GM23338 (cell line): Measurements from ENCODE around the gene BMPR1B. TPM values are rescaled to one million over a fixed set of nuclear protein-coding genes. Genes with fewer than 3 reads are reported as not detected.

Experiments
- ATAC-seq: fragments of 200-7000 bp; cut with Tn5 transposase; 3 replicates; pipeline ENCODE4 v1.9.1; 2020
- DNase-seq: peaks from one replicate; pipeline ENCODE4 v3.0.0-alpha.2; 2015; ENCODE audit warnings: low spot score
- H2AFZ ChIP-seq: fragments of 200-600 bp; sonication (generic); 2 replicates; pipeline ENCODE4 v1.8.0; 2016; ENCODE audit warnings: antibody characterized with exemption, mild to moderate bottlenecking, moderate library complexity
- H3F3A ChIP-seq: fragments of 200-600 bp; sonication (generic); replicated peaks from 2 replicates; pipeline ENCODE4 v1.8.0; 2017; ENCODE audit warnings: antibody characterized with exemption, mixed run types, low read depth
- H3K27ac ChIP-seq: fragments of 200-600 bp; sonication (generic); 2 replicates; pipeline ENCODE4 v1.6.1; 2016; ENCODE audit warnings: low read depth
- H3K27me3 ChIP-seq: fragments of 200-600 bp; sonication (generic); 2 replicates; pipeline ENCODE4 v1.8.0; 2016; ENCODE audit warnings: mild to moderate bottlenecking, mixed run types, moderate library complexity; ENCODE audit not compliant: insufficient read depth
- H3K36me3 ChIP-seq: fragments of 200-600 bp; sonication (generic); 2 replicates; pipeline ENCODE4 v1.8.0; 2016; ENCODE audit warnings: mild to moderate bottlenecking; ENCODE audit not compliant: insufficient read depth
- H3K4me1 ChIP-seq: fragments of 200-600 bp; sonication (generic); 2 replicates; pipeline ENCODE4 v1.8.0; 2016; ENCODE audit warnings: mild to moderate bottlenecking, moderate library complexity; ENCODE audit not compliant: insufficient read depth
- H3K4me2 ChIP-seq: fragments of 200-600 bp; sonication (generic); 2 replicates; pipeline ENCODE4 v1.7.1; 2017; ENCODE audit warnings: mixed run types
- H3K4me3 ChIP-seq: fragments of 200-600 bp; sonication (generic); 2 replicates; pipeline ENCODE4 v1.6.1; 2016; ENCODE audit warnings: mixed run types
- H3K79me2 ChIP-seq: fragments of 200-600 bp; sonication (generic); replicated peaks from 2 replicates; pipeline ENCODE4 v1.8.0; 2017; ENCODE audit warnings: mild to moderate bottlenecking; ENCODE audit not compliant: insufficient read depth
- H3K9me2 ChIP-seq: fragments of 200-600 bp; sonication (generic); 2 replicates; pipeline ENCODE4 v1.8.0; 2017; ENCODE audit not compliant: insufficient read depth
- H4K20me1 ChIP-seq: fragments of 200-600 bp; sonication (generic); replicated peaks from 2 replicates; pipeline ENCODE4 v1.8.0; 2017; ENCODE audit warnings: mild to moderate bottlenecking; ENCODE audit not compliant: insufficient read depth
- H3K27ac Mint-ChIP-seq: 2 replicates; pipeline ENCODE4 v1.8.0; 2020; ENCODE audit warnings: inconsistent platforms, mild to moderate bottlenecking, moderate library complexity, mixed read lengths
- H3K27me3 Mint-ChIP-seq: 3 replicates; pipeline ENCODE4 v1.8.0; 2022; ENCODE audit warnings: low read depth, mild to moderate bottlenecking, moderate library complexity, mixed read lengths, inconsistent platforms; ENCODE audit not compliant: insufficient read depth, poor library complexity
- H3K36me3 Mint-ChIP-seq: 3 replicates; pipeline ENCODE4 v1.8.0; 2021; ENCODE audit warnings: low read depth, mild to moderate bottlenecking, inconsistent platforms, moderate library complexity, mixed read lengths
- H3K4me1 Mint-ChIP-seq: 3 replicates; pipeline ENCODE4 v1.8.0; 2020; ENCODE audit warnings: mild to moderate bottlenecking, inconsistent platforms, mixed read lengths
- H3K4me3 Mint-ChIP-seq: 3 replicates; pipeline ENCODE4 v1.8.0; 2021; ENCODE audit warnings: moderate library complexity, mild to moderate bottlenecking, inconsistent platforms, mixed read lengths
- H3K9me3 Mint-ChIP-seq: 3 replicates; pipeline ENCODE4 v1.8.0; 2020; ENCODE audit warnings: moderate library complexity, mild to moderate bottlenecking, inconsistent platforms, mixed read lengths
- CREB1 ChIP-seq: fragments of 250-450 bp; sonication (Bioruptor Pico); IDR thresholded peaks from 2 replicates; pipeline ENCODE4 v1.5.0; 2020; ENCODE audit warnings: low read depth, mild to moderate bottlenecking, moderate library complexity
- CTCF ChIP-seq, 2 experiments: fragments of 200-600 bp in 1 of 2; sonication (generic) in 1 of 2; conservative IDR thresholded peaks; 2 replicates each; pipeline versions ENCODE4 v1.5.1 to v1.6.1; 2016 to 2017; ENCODE audit warnings: antibody characterized with exemption in 2 of 2, low read depth in 2 of 2, mild to moderate bottlenecking in 2 of 2, moderate library complexity in 1 of 2
- ETS1 ChIP-seq: IDR thresholded peaks from 2 replicates; pipeline ENCODE4 v1.6.1; 2016; ENCODE audit warnings: antibody characterized with exemption
- EZH2 ChIP-seq: fragments of 200-600 bp; sonication (generic); IDR thresholded peaks from one replicate; pipeline ENCODE4 v1.8.0; 2017; ENCODE audit warnings: antibody characterized with exemption, mild to moderate bottlenecking, low read depth; ENCODE audit not compliant: unreplicated experiment
- EZH2phosphoT487 ChIP-seq: fragments of 200-600 bp; sonication (generic); IDR thresholded peaks from one replicate; pipeline ENCODE4 v1.8.1; 2018; ENCODE audit warnings: antibody characterized with exemption; ENCODE audit not compliant: unreplicated experiment
- JUNB ChIP-seq: IDR thresholded peaks from one replicate; pipeline ENCODE4 v1.6.1; 2016; ENCODE audit warnings: antibody characterized with exemption; ENCODE audit not compliant: unreplicated experiment
- NANOG ChIP-seq: IDR thresholded peaks from 2 replicates; pipeline ENCODE4 v1.6.1; 2016; ENCODE audit warnings: antibody characterized with exemption, borderline replicate concordance
- POLR2AphosphoS5 ChIP-seq: IDR thresholded peaks from 2 replicates; pipeline ENCODE4 v1.6.1; 2016; ENCODE audit warnings: antibody characterized with exemption, low read depth
- REST ChIP-seq: IDR thresholded peaks from one replicate; pipeline ENCODE4 v1.6.1; 2018; ENCODE audit warnings: antibody characterized with exemption; ENCODE audit not compliant: unreplicated experiment
- STAT1 ChIP-seq: IDR thresholded peaks from one replicate; pipeline ENCODE4 v1.6.1; 2016; ENCODE audit warnings: antibody characterized with exemption; ENCODE audit not compliant: unreplicated experiment
- ZNF114 ChIP-seq: fragments of 250-450 bp; sonication (Bioruptor Pico); IDR thresholded peaks from 2 replicates; pipeline ENCODE4 v1.5.0; 2020; ENCODE audit warnings: mild to moderate bottlenecking, moderate library complexity
- ZNF331 ChIP-seq: fragments of 250-450 bp; sonication (Bioruptor Pico); IDR thresholded peaks from 2 replicates; pipeline ENCODE4 v1.5.0; 2020; ENCODE audit warnings: low read depth, mild to moderate bottlenecking, moderate library complexity
- ZNF462 ChIP-seq: fragments of 250-450 bp; sonication (Bioruptor Pico); IDR thresholded peaks from 2 replicates; pipeline ENCODE4 v1.5.0; 2020; ENCODE audit warnings: mild to moderate bottlenecking, moderate library complexity
- polyA plus RNA-seq: library from polyadenylated mRNA; unstranded; fragments of >200 nt; fragmentation: Nextera tagmentation; extraction: Ambion mirVana; gene quantifications from 2 replicates; pipeline ENCODE4 v1.2.1, GENCODE V29; 2016
- total RNA-seq: library from RNA; depleted of rRNA; stranded (reverse); fragments of >200 nt; shearing (Covaris generic); gene quantifications from 2 replicates; pipeline ENCODE4 v1.2.3, GENCODE V29; 2014

Gene BMPR1B
- total and polyA plus RNA-seq, 2 experiments from 2014 or later = 0.48 to 1.0 TPM

GRCh38 chr4:94917146-94917545, 159.4 kb downstream of the BMPR1B start:
- H3K4me3 Mint-ChIP-seq = no peak overlapping the region
- H3K4me3 ChIP-seq = no peak overlapping the region
- H3K9me2 ChIP-seq = no peaks in the 10 kb centered on the region; the same call in none of the 2 replicates

More at GRCh38 chr4:94917146-94917545, 159.4 kb downstream of the BMPR1B start:
- H4K20me1 ChIP-seq = no peaks in the 10 kb centered on the region
- ATAC-seq = no peak
- H3K27me3 ChIP-seq = no peaks in the 10 kb centered on the region
- no peak for DNase-seq
- H2AFZ ChIP-seq = no peak overlapping the region
- Mint-ChIP-seq H3K27ac (no peak overlapping the region), H3K36me3 (peaks cover 28% of the 10 kb centered on the region), H3K27me3 (no peaks in the 10 kb centered on the region), H3K9me3 (peaks cover 34% of the 10 kb centered on the region), H3K4me1 (peaks cover 7% of the 10 kb centered on the region)
- H3K36me3 ChIP-seq = no peaks in the 10 kb centered on the region; the same call in 1 of the 2 replicates
- H3K79me2 ChIP-seq = no peaks in the 10 kb centered on the region
- no peaks in the 10 kb centered on the region for H3F3A ChIP-seq
- no peak overlapping the region for H3K27ac ChIP-seq
- no peaks in the 10 kb centered on the region for H3K4me1 ChIP-seq
- no peak for TF ChIP-seq POLR2AphosphoS5
- TF ChIP-seq NANOG = no peak
- TF ChIP-seq JUNB = no peak
- no peak for TF ChIP-seq STAT1
- no peak for TF ChIP-seq CREB1
- TF ChIP-seq ZNF114 (CRISPR knock-in tag) = no peak
- no peak for TF ChIP-seq CTCF (conservative IDR thresholded peaks at IDR 0.05; ENCODE audit: low read depth in 2 of 2)
- TF ChIP-seq ZNF462 (CRISPR knock-in tag) = no peak
- no peak for TF ChIP-seq EZH2
- no peak for TF ChIP-seq EZH2phosphoT487
- no peak for TF ChIP-seq ZNF331 (CRISPR knock-in tag)
- no peak for TF ChIP-seq ETS1
- no peak for TF ChIP-seq REST
- no peak overlapping the region for H3K4me2 ChIP-seq
